NCI-H82 (cell line): ENCODE results near the gene ZNF74.
"Not testable (repeated sequence)": the region's sequence is repeated elsewhere in the genome, so short reads cannot be mapped to it uniquely, and the experiment has no call there.

ENCODE experiments used
- DNase-seq: peaks from one replicate; lab custom pipeline; 2025; lab: John Stamatoyannopoulos, UW

ZNF74 gene

DNA sequence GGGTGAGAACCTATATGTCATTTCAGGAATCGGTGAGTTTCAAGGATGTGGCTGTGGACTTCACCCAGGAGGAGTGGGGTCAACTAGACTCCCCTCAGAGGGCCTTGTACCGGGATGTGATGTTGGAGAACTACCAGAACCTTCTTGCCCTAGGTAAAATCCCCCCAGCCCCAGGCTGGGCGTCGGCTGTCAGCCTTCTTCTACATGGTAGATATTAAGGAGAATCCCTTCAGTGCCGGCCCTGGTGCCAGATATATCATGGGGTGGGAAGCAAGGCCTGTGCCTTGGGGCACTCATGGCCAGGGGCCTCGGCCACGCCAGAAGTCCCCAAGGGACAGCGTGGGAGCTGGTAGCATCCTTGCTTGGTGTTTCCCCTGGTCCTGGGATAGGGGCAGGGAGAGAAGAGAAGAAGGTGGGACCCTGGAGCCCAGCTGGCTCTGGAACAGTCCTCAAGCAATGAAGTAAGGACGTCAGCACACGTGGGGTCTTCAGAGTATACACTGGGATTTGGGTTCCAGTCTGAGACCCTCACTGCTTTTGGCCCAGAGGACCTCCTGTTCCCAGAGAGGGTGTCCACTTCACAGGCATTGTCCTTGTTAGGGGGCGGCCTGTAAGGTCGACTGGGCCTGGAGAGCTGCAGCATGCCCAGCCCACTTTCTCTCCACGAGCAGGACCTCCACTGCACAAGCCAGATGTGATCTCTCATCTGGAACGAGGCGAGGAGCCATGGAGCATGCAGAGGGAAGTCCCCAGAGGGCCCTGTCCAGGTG, 6.8 kb downstream of the ZNF74 start:
- DNase-seq, result no peak

DNA sequence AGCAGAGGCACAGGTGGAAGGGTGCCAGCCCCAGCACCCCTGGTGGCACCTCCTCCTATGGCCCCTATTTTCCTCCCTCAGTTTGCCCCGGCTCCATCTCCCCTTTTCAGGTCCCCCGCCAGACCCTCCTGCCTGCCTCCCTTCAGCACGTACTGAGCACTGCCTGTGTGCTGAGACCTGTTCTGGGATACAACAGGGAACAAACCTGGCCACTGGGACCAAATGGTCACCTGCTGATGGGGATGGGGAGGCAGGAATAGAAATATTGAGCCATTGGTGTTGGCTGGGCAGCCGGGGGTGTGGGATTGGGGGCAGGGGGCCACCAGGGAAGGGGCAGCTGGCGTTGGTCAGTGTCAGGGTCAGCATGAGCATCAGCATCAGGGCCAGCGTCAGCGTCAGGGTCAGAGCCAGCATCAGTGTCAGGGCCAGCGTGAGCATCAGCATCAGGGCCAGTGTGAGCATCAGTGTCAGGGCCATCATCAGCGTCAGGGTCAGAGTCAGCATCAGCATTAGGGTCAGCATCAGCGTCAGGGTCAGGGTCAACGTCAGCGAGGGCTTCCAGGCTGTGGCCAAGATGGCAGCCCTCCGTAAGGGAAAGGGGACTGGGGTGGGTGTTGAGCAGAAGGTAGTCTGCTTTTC, 7.5 kb downstream of the ZNF74 start:
- DNase-seq, result no peak

DNA sequence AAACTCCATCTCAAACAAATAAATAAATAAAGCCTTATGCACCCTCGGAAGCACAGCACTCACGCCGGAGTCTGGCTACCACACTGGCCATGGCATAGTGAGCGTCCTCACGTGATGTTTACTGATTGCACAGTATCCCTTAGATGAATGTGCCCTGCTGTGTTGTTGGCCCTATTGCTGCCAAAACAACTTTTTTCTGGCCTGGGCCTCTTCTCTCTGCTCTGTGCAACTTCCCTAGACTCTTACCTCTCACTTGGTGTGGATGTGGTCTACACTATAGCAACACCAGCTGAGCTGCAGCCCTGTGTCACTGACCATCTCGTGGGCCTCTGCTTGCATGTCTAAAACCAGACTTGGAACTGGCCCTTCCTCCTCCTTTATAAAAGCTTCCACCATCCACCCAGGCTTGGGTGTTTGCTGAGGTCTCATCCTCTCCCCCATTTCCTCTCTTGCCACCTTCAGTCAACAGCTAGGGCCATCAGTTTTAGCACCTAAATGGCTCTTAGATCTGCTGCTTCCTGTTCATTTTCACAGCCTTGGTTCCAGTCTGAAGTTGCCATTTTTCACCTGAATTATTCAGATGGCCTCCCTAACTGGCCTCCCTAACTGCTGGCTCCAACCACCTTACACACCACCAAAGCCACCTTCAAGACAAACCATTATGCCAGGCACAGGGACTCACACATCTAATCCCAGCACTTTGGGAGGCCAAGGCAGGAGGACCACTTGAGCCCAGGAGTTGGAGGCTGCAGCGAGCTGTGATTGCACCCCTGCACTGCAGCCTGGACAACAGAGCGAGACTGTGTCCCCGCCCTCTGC, 9.2 kb downstream of the ZNF74 start:
- no peak for DNase-seq

DNA sequence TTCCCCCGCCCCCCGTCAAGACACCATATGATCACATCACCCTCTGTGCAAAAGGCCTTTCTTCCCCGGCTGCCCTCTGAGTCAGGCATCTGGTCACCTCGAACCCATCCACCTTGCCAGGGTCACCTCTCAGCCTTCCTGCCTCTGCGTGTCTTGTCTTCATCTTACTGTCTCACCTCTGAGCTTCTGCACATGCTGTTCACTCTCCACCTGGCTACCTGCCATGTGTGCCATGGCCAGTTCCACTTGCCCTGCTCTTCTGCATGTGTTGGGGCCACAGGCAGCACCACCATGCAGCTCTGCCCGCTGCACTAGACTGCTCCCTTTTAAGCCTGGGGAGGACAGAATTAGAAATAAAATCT, 9.8 kb downstream of the ZNF74 start:
- no peak for DNase-seq

DNA sequence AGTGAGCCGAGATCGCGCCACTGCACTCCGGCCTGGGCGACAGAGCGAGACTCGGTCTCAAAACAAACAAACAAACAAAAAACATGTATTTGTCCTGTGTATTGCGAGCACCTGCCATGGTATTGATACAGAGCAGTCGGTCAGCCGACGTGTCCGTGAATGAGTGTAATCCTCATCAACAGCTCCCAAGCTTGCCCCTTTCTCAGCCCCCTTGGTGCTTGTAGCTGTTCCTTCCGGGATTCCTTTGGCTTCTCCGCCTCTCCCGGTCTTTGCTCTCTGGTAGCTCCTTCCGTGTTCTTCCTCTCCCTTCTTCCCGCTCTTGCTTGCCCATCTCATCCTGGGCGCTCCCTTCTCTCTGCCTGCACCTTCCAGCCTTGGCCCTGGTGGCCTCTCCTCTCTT, 10.9 kb downstream of the ZNF74 start:
- DNase-seq, result no peak

DNA sequence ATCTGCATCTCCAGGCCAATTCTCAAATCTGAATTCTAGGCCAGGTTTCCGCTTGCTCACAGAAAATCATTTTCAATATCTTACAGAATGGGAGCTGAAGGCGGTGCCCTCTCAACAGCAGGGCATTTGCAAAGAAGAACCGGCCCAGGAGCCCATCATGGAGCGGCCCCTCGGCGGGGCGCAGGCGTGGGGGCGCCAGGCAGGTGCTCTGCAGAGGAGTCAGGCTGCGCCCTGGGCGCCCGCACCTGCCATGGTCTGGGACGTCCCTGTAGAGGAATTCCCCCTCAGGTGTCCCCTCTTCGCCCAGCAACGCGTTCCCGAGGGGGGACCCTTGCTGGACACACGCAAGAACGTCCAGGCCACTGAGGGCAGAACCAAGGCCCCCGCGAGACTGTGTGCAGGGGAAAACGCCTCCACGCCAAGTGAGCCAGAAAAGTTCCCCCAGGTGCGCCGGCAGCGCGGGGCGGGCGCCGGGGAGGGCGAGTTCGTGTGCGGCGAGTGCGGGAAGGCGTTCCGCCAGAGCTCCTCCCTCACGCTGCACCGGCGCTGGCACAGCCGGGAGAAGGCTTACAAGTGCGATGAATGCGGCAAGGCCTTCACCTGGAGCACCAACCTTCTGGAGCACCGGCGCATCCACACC, 11.5 kb downstream of the ZNF74 start:
- no peak for DNase-seq

DNA sequence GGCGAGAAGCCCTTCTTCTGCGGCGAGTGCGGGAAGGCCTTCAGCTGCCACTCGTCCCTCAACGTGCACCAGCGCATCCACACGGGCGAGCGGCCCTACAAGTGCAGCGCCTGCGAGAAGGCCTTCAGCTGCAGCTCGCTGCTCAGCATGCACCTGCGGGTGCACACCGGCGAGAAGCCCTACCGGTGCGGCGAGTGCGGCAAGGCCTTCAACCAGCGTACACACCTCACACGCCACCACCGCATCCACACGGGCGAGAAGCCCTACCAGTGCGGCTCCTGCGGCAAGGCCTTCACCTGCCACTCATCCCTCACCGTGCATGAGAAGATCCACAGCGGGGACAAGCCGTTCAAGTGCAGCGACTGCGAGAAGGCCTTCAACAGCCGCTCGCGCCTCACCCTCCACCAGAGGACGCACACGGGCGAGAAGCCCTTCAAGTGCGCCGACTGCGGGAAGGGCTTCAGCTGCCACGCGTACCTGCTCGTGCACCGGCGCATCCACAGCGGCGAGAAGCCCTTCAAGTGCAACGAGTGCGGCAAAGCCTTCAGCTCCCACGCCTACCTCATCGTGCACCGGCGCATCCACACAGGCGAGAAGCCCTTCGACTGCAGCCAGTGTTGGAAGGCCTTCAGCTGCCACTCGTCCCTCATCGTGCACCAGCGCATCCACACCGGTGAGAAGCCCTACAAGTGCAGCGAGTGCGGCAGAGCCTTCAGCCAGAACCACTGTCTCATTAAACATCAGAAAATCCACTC, 12.2 kb downstream of the ZNF74 start:
- DNase-seq, result no peak

DNA sequence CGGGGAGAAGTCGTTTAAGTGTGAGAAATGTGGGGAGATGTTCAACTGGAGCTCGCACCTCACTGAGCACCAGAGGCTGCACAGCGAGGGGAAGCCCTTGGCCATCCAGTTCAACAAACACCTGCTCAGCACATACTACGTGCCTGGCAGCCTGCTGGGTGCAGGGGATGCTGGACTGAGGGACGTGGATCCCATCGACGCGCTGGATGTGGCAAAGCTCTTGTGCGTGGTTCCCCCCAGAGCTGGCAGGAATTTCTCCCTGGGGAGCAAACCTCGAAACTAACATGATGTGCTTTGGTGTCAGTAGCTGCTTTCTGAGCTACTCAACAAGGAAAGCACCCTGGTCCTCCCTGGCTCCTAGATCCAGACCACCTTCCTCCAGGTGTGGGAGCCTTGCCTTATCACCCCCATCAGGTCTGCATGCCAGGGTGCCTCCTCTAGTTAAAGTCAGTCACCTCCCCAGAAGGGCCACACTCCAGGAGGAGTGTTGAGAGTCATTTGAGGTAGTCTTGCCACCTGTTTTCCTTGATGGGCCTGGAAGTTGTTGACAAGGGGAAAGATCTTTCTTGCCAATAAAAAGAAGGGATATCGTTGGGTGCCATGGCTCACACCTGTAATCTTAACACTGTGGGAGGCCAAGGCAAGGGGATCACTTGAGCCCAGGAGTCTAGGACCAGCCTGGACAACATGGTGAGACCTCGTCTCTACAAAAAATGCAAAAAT, 12.9 kb downstream of the ZNF74 start:
- no peak for DNase-seq

DNA sequence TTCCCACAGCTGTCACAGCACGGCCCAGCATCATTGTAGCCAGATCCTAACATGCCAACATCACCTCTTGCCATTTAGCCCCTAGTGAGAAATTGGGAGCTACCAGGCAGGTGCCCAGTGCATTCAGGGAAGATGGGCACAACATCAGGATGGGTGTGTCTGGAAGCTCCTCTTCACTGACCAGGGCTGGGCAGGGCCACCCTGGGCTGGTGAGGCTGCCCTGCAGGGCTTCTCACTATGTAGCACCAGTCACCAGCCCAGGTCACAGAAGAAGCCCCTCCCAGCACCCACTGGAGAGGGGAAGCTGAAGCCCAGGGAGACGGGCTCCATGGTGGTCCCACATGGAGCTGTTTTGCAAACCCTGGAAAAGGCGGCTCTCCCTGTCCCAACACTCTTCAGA, 13.9 kb downstream of the ZNF74 start:
- DNase-seq, result no peak

DNA sequence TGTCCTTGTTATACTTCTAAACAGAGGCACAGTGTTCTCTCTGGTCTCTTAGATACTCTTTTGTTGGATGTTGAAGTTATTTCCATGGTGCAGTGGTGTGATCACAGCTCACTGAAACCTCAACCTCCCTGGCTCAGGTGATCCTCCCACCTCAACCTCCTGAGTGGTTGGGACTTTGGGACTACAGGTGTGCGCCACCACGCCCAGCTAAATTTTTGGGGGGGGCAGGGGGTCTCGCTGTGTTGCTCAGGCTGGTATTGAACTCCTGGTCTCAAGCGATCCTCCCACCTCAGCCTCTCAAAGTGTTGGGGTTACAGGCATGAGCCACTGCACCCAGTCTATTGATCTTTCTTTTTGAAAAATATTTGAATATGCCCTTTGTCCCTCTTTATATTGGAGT, 14.9 kb downstream of the ZNF74 start:
- no peak for DNase-seq

DNA sequence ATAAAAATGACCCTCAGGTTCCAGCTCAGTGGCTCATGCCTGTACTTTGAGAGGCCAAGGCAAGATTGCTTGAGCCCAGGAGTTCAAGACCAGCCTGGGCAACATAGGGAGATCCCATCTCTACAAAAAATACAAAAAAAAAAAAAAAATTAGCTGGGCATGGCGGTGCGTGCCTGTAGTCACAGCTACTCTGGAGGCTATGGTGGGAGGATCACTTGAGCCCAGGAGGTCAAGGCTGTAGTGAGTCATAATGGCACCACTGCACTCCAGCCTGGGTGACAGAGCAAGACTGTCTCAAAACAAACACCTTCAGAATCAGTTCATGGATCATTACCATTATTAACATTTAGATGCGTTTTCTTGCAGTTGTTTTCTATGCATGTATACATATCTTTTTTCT, 15.4 kb downstream of the ZNF74 start:
- not testable (repeated sequence) for DNase-seq

DNA sequence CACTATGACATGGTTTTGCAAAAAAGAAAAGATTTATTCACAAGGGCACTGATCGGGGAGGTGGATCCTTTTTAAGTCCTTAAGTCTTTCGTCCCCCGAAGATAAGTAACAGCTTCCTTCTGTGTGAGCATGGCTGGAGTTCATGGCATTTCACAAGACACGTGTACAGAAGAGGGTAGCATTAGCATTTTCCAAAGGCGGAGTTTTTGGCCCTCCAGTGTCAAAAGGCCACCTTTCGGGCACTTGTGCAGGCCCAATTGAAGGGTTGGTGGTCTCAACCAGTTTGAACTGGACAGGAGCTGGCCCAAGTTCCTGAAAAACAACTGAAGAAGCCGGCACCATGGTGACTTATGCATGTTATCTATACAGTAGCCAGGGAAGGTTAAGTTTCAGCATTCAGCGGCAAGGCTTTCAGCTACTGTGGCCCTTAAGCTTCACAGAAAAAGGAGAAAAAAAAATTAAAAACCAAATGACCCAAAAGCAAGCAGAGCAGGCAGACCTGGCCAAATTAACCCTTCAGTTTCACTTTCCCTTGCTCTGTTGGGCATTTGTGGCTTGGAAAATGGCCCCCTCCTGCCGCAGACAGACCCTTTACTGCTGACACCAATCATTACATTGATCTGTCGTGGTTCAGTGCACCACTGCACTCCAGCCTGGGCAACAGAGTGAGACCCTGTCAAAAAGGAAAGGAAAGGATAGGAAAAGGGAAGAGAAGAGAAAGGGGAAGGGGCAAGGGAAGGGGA, 18.7 kb downstream of the ZNF74 start:
- DNase-seq, result no peak

DNA sequence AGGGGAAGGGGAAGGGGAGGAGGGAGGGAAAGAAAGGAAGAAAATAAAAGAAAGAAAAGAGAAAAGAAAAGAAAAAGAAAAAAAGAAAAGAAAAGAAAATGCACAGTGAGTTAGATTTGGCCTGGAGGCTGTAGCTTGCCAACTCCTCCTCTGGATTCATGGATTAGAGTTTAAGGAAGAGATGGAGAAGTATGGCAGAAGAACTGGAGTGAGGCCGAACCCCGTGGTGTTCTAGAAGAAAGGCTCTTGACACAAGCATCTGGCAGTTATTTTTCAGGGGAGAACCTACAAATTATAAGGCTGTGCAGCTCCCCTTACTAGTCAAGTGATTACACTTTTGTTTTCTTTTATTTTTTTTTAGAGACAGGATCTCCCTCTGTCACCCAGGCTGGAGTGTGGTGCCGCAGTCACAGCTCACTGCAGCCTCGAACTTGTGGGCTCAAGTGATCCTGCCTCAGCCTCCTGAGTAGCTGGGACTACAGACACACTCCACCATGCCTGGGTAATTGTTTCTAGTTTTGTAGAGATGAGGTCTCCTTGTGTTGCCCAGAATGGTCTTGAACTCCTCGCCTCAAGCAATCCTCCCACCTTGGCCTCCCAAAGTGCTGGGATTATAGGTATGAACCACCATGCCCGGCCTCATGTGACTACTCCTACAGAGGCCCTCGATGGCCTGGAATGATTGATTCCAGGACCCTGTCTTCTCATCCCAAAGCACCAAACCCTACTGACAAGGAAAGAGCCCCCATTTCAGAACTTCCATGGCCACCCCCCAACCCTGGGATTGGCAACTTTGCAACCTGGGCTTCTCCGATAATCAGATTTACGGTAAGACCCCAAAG, 19.5 kb downstream of the ZNF74 start:
- DNase-seq, result no peak

DNA sequence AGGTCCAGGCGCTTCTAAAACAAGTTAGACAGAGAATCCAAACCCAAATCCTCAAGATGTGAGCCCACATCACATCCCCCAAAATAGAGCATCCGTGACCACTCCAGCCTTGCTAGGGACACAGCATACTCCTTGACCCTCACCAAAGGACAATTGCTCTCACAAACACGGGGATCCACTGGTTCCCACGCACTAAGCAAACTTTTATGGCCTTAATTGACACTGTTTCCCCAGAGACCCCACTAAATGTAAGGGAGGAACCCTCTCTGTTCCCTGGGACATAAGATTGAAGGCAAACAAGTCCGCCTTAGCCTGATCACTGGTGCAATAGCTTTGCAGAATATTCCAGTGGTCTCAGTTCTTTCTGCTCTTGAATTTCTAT, 20.1 kb downstream of the ZNF74 start:
- no peak for DNase-seq

DNA sequence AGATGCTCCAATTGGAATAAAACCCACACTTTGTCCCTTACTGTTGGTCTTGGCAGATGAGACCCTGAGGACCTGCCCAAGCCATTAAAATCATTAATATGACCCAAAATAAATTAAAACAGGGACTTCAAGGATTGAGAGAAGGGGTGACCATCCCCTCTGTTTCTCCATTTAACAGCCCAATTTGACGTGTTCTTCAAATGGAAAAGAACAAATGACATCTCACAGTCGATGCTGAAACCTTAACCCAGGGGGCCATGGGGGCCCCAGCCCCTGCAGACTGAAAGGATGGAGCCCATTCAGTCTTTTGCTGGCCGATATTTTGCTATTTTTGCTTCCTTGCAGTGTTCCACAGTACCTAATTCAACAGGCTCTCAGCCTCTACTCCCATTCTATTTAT, 20.5 kb downstream of the ZNF74 start:
- DNase-seq, result no peak

DNA sequence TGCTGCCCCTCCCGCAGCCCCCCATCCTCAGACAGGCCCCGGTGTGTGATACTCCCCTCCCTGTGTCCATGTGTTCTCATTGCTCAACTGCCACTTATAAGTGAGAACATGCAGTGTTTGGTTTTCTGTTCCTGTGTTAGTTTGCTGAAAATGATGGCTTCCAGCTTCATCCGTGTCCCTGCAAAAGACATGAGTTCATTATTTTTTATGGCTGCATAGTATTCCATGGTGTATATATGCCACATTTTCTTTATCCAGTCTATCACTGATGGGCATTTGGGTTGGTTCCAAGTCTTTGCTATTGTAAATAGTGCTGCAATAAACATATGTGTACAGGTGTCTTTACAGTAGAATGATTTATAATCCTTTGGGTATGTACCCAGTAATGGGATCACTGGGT, 21.3 kb downstream of the ZNF74 start:
- DNase-seq, result not testable (repeated sequence)

DNA sequence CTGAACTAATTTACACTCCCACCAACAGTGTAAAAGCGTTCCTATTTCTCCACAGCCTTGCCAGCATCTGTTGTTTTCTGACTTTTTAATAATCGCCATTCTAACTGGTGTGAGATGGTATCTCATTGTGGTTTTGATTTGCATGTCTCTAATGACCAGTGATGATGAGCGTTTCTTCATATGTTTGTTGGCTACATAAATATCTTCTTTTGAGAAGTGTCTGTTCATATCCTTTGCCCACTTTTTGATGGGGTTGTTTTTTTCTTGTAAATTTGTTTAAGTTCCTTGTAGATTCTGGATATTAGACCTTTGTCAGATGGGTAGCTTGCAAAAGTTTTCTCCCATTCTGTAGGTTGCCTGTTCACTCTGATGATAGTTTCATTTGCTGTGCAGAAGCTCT, 21.7 kb downstream of the ZNF74 start:
- DNase-seq, result not testable (repeated sequence)

DNA sequence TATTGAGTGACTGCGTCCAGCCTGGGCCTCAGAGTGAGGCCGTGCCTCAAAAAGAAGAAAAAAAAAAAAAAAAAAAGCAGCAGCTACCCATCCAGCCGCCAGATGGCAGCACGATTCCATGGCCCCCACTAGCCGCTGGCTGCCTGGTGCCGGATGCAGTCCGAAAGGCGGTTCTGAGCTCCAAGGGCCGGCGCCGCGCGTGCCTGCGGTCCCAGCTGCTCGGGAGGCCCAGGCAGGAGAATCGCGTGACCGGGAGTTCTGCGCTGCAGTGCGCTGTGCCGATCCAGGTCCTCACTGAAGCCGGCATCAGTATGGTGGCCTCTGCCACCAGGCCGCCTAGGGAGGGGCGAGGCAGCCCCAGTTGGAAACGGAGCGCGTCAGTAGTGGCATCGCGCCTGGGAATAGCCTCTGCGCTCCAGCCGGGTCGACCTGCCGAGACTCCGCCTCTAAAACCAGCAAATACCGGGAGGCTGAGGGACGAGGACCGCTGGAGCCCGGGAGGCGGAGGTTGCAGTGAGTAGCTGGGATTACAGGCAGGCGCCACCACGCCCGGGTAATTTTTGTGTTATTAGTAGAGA, 24.3 kb downstream of the ZNF74 start:
- peak; percentile 66 for DNase-seq

DNA sequence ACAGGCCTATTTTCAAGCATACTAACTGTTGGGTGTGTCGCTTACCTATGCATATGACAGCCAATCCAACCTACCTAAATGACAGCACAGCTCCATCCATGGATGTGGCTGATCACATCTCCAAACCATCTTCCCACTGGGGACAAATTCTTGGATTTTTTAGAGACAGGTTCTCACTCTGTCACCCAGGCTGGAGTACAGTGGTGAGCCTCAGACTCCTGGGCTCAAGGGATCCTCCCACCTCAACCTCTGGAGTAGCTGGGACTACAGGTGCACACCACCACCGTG, 25.7 kb downstream of the ZNF74 start:
- DNase-seq, result no peak
